Kidney capillary endothelial cell (primary cell): ENCODE results near the gene KISS1R.
"Not testable (repeated sequence)": the region's sequence is repeated elsewhere in the genome, so short reads cannot be mapped to it uniquely, and the experiment has no call there.

Source experiments
- DNase-seq: peaks from one replicate; pipeline ENCODE4 v3.0.0-alpha.2; 2018; ENCODE audit warnings: low spot score

The KISS1R gene

DNA sequence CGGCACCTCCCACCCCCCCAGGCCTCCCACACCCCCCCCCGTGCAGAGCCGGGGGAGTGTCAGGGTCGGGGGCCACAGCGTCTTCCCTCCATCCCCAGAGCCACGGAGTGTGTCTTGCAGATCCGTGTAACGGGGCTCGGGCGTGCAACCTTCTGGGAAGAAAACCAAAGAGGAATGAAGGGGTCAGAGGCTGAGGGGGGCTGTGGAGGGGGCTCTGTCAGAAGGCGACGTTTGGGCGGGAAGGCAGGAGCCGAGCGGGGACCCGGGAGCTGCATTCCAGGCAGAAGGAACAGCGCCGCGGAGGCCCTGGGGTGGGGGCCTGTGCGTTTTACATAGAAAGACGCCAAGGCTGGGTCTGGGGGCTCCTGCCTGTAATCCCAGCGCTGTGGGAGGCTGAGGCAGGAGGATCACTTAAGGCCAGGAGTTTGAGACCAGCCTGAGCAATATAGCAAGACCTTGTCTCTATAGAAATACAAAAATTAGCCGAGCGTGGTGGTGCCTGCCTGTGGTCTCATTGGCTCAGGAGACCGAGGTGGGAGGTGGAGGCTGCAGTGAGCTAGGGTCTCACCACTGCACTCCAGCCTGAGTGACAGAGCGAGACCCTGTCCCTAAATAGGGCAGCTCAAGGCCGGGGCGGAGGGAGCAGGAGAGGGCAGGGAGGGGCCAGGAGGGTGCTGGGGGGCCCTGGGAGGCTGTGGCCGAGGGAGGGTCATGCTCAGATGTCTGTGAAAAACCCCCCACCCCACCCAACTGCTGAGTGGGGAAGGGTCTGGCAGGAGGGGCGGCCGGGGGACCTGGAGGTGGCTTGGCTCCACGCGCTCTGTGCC is 36.5 kb downstream of the KISS1R start:
- DNase-seq, result no peak

DNA sequence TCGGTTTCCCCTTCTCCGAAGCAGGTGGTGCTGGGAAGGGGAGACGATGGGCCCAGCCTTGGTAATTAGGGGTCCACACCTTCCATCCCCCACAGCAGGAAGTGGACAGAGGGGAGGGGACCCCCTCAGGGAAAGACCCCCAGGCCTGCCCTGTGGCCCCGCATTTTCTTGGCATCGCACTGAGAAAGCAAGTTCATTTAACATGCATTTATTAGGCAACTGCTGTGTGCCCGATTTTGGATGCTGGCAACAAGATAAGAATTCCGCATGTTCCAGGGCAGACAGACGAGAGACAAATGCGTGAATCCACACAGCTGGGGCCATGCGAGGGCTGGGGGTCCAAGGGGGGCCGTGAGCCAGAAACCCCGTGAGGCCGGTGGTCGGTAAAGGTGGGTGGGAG is 37.1 kb downstream of the KISS1R start:
- DNase-seq, result no peak

DNA sequence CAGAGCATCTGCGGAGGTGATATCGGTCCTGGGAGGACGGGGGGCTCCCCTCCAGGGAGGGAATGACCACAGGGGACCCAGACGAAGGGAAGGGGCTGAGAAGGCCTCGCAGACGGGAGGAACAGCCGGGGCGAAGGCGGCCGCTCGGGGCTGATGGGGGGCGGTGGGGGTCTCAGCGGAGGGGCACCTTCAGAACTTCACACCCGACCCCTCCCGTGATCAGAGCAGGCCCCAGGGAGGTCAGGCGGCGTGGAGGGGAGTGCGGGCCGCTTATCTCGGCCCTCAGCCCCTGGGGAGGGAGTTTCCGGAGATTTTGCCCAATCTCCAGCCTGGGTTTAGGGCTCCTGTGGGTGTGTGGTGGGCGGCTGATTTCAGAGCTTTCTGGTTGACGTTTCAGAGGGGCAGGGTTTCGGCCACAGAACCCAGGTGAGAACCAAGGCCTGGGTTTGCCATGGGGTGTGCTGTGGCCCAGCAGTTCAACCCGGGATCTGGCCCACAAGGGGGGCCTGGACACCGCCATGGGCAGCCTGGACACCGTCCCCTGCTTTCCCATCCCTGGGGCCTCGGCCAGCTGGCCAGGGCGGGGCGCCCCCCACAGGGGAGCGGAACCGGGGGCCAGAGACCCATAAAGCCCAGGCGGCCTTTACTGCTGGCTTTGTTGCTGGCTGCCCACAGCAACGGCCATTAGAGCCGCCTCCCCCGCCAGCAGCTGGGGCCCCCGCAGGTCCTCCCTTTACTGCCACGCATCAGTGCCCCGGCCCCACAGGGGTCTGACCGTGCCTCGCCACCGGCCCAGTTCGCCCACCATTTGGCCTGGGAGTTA is 37.8 kb downstream of the KISS1R start:
- no peak for DNase-seq

DNA sequence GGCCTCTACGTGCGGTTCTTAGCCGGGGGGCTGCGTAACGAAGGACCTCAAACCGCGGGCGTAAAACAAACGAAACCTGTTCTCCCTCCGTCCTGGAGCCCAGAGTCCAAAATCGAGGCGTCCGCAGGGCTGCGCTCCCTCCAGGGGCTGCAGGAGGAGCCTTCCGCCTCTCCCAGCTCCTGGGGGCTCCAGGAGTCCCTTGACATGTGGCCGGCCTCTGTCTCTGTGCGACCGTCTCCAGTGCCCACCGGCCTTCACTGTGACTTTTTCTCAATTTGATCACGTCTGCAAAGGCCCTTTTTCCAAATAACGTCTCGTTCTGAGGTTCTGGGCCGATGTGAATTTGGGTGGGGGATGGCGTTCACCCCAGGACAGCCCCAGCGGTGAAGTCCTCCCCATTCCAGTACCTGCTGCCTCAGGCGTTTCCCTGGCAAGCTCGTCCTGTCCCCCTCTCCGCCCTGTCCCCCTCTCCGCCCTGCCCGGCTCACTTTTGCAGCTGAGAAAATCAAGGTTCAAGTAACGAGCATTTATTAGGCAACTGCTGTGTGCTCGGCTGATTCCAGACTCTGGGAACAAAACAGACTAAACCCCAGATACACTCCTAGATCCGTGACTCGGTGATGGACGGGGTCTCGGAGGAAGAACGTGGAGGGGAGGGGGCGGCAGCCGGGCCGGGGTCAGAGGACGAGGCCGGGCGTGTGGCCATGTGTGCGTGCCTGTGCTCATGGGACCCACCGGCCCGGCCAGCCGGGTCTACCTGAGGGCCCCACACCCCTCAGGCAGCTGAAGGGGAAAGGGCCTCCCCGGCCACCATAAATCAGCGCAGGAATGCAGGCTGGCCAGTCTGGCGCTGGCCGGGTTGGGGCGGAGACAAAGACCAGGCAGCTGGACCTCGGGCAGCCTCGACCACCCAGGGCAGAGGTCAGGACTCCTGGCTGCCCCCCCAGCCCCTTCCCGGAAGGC is 39.0 kb downstream of the KISS1R start:
- no peak for DNase-seq

GRCh38 chr19:956766-957440 is 39.8 kb downstream of the KISS1R start:
- DNase-seq, result no peak

- DNase-seq, result not testable (repeated sequence)
These were observed 40.4 kb downstream of the KISS1R start for GRCh38 chr19:957578-957977.

DNA sequence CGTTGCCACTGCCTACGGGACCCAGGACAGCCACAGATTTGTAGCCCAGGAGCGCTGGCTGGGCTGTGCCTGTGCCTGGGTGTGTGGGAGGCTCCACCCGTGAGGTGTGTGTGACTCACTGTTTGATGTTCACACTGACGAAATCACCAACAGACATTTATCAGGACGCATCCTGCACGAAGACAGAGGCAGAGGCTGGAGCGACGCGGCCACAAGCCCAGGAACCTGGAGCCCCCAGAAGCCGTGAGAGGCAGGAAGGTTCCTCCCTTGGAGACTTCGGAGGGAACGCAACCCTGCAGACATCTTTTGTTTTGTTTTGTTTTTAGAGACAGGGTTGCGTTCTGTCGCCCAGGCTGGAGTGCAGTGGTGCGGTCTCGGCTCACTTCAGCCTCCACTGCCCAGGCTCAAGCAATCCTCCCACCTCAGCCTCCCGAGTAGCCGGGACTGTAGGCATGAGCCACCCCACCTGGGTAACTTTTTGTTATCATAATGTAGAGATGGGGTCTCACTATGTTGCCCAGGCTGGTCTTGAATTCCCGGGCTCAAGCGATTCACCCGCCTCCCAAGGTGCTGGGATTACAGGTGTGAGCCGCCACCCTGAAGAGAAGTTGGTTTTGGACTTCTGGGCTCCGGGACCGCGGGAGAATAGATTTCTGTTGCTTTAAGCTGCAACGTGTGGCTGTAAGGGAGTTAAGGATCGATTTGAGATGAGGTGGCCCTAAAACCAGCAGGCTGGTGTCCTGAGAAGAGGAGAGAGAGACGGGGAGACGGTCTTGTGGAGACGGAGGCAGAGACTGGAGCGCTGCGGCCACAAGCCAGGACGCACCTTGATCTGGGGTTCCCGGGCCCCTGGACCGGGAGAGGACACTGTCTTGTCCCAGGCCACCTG is 42.1 kb downstream of the KISS1R start:
- no peak for DNase-seq

DNA sequence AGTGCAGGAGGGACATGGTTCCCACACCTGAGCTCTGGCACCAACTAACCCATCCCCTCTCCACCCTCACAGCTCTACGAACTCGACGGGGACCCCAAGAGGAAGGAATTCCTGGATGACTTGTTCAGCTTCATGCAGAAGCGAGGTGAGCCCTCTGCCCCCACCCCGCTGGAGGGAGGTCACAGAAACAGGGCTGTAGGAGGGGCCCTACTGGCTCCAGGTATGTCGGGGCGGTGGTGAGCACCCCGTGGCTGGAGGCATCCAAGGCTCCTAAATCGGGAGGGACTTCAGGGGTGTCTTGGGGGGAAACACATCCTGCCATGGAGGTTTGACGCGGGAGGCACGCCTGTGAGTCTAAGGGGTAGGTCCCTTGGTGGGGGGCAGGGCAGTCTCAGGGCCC is 42.9 kb downstream of the KISS1R start:
- DNase-seq, result no peak

DNA sequence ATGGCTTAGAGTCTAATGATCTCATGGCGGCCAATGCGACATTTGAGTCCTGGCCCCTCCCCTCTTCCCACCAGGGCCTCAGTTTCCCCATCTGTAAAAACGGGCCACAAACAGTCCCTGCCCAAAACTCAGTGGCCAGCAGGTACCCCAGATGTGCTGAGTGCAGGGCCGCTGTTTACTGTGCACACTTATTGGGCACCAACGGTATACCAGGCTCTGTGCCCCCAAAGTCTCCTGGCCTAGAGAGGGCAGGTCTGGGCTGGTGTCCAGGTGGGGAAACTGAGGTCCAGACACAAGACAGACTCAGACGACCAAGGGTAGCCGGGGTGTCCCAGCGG is 43.4 kb downstream of the KISS1R start:
- DNase-seq, result no peak

DNA sequence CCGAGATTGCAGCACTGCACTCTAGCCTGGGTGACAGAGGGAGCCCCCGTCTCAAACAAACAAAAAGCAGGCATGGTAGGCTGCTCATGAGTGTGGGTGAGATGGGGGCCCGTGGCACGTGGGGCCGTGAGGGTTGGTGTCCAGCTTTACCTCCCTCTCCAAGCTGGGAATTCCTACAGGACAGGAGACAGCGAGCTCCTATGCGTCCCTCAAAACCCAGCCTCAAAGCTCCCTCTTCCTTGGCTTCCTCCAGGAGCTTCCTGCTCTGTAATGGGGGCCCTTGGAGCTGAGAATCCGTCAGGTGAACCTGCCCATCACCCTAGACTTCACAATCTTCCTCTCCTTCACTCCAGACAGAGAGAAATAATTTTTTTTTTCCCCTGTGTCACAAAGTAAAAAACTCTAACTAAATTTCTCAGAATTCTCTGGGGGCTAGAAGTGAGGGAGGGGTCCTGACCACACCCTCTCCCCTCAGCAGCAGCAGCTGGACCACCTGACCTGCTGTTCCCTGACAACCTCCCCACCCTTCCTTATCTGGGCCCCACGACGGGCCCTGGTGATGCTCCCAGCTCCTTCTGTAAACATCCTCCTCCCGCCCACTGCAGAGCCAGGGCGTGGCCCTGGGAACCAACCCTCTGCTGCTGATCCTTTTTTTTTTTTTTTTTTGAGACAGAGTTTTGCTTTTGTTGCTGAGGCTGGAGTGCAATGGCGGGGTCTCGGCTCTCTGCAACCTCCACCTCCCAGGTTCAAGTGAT is 44.9 kb downstream of the KISS1R start:
- DNase-seq, result no peak

- no peak for DNase-seq
These were observed 45.7 kb downstream of the KISS1R start for GRCh38 chr19:962683-963400.

- DNase-seq, result no peak
These were observed 46.4 kb downstream of the KISS1R start for GRCh38 chr19:963486-963951.

- DNase-seq, result no peak
These were observed 47.0 kb downstream of the KISS1R start for GRCh38 chr19:964116-964520.

DNA sequence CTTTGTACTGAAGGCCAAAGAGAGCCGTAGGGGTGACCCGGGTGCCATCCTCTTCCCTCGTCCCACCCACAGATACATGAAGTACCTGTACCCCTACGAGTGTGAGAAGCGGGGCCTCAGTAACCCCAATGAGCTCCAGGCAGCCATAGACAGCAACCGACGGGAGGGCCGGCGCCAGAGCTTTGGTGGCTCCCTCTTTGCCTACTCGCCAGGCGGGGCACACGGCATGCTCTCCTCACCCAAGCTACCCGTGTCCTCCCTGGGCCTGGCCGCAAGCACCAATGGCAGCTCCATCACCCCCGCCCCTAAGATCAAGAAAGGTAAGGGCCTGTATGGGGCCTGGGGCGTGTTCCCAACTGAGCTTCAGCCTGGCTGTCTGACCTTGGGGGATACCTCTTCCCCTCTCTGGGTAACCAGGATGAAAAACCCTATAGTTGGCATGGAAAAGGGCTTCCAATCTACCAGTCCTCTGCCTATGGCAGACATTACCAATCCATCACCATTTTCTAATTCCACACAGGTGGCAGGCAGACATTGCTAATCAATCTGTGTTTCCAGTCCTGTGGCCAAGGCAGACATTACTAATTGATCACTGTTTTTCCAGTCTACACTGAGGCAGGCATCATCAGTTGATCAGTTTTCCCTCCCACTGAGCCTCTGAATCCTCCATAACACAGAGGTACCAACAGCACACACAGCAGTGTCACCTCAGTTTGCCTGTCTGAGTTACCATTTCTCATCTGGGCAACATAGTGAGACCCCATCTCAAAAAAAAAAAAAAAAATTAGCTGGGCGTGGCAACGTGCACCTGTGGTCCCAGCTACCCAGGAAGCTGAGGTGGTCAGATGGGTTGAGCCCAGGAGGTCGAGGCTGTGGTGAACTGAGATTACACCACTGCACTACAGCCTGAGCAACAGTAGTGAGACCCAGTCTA is 47.9 kb downstream of the KISS1R start:
- no peak for DNase-seq

DNA sequence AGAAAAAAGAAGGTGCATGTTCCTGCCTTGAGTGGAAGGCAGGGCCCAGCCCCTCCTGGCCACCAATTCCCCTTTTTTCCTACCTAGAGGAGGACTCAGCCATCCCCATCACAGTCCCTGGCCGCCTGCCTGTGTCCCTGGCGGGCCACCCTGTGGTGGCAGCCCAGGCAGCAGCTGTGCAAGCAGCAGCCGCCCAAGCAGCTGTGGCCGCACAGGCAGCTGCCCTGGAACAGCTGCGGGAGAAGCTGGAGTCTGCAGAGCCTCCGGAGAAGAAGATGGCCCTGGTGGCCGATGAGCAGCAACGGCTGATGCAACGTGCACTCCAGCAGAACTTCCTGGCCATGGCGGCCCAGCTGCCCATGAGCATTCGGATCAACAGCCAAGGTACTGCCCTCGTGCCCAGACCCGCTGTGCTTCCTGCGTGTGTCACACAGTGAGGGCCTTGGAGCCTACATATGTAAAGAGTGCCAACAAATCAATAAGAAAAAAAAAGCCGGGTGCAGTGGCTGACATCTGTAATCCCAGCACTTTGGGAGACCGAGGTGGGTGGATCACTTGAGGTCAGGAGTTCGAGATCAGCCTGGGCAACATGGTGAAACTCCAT is 49.5 kb downstream of the KISS1R start:
- DNase-seq, result no peak
